Transverse colon (tissue), 4 donors: ENCODE measurements around the gene FFAR3. TPM values are rescaled to one million over a fixed set of nuclear protein-coding genes. Genes with fewer than 3 reads are reported as not detected.
"Not testable (repeated sequence)": the region's sequence is repeated elsewhere in the genome, so short reads cannot be mapped to it uniquely, and the experiment has no call there.

ENCODE experiments used
- DNase-seq: peaks from one replicate; pipeline ENCODE4 v3.0.0-alpha.2; 2019
- H3K27ac ChIP-seq, 4 donors: fragments of 200-600 bp; sonication (generic); 2 replicates each; pipeline ENCODE4 v1.5.1; 2016 to 2018; ENCODE audit warnings: inconsistent platforms in 4 of 4
- H3K27me3 ChIP-seq: fragments of 200-600 bp; sonication (generic); 2 replicates; pipeline ENCODE4 v1.5.1; 2017; ENCODE audit warnings: inconsistent platforms
- H3K36me3 ChIP-seq, 4 donors: fragments of 200-600 bp; sonication (generic); 2 replicates each; pipeline ENCODE4 v1.5.1; 2017 to 2019; ENCODE audit warnings: inconsistent platforms in 4 of 4
- H3K4me1 ChIP-seq, 4 donors: fragments of 200-600 bp; sonication (generic); 2 replicates each; pipeline ENCODE4 v1.5.1; 2017 to 2020; ENCODE audit warnings: inconsistent platforms in 4 of 4
- H3K4me3 ChIP-seq, 4 donors: fragments of 200-600 bp; sonication (generic); 1 replicate in 1 of 4; 2 replicates in 3 of 4; pipeline versions ENCODE4 v1.5.1 to v1.6.1; 2017 to 2019; ENCODE audit warnings: inconsistent platforms in 4 of 4
- H3K9me3 ChIP-seq, 2 donors: fragments of 200-600 bp; sonication (generic); 2 replicates each; pipeline ENCODE4 v1.5.1; 2017 to 2019; ENCODE audit warnings: inconsistent platforms in 2 of 2
- EP300 ChIP-seq: sonication (generic); formaldehyde crosslinking; IDR thresholded peaks from one replicate; pipeline ENCODE4 v1.6.1; 2017; ENCODE audit warnings: antibody characterized with exemption, low read depth
- POLR2A ChIP-seq: fragments of 450-650 bp; IDR thresholded peaks from one replicate; pipeline ENCODE4 v1.6.1; 2016; ENCODE audit warnings: antibody characterized with exemption, mild to moderate bottlenecking, moderate library complexity
- POLR2AphosphoS5 ChIP-seq, 3 donors: sonication (generic); formaldehyde crosslinking; IDR thresholded peaks; one replicate each; pipeline ENCODE4 v1.6.1; 2016; ENCODE audit warnings: antibody characterized with exemption in 3 of 3
- WGBS, 2 donors: methylation state at CpG; one replicate each; pipeline ENCODE4 v1.1.5; 2018; ENCODE audit warnings: low coverage in 1 of 2; 5-methylcytosine and 5-hydroxymethylcytosine counted together
- in situ Hi-C, 4 donors: fragments of 200-750 bp; cut with MboI; loops; one replicate each; pipeline versions ENCODE4 v1.15.0 to v1.15.1; 2017; ENCODE audit warnings: low sequenced_read_pairs in 3 of 4, low pct_ligation_motif_present in 1 of 4, low pct_unique_long_range_greater_than_20kb in 1 of 4
- intact Hi-C: fragments of 100-400 bp; cut with DNase I; formaldehyde crosslinking; loops from one replicate; pipeline ENCODE4 v1.15.1; 2023; ENCODE audit warnings: low total_unique reads
- total RNA-seq, 4 donors: library from RNA; depleted of rRNA; stranded (reverse); fragments of >200 nt; gene quantifications; one replicate each; pipeline ENCODE4 v1.1.0, GENCODE V29; 2016
- TF ChIP-seq, protein P1 (sequence below), 5 experiments: fragments of 200-600 bp in 3 of 5; fragments of 450-650 bp in 2 of 5; sonication (generic) in 3 of 5; IDR thresholded peaks; 1 replicate in 2 of 5; 2 replicates in 3 of 5; pipeline ENCODE4 v1.5.1; 2016 to 2017; ENCODE audit warnings: antibody characterized with exemption in 5 of 5, inconsistent platforms in 3 of 5, mild to moderate bottlenecking in 2 of 5, moderate library complexity in 1 of 5

FFAR3 gene
- total RNA-seq, 4 donors from 2014 or later = 0.27 TPM; not detected in 3

DNA sequence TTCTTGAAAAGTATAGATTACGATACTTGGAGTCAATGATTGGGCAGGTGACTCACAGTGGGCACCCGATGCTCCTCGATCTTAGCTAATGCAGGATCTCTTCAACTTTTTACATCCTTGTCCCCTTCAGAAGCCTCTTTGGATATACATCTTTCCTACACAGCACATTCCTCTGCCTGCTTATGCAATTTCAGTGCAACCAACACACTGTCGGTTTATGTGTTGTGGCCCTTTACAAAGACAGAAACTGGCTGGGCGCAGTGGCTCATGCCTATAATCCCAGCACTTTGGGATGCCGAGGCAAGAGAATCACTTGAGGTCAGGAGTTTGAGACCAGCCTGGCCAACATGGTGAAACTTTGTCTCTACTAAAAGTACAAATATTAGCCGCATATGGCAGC is 15.2 kb downstream of the FFAR3 start:
- 85 to 100% methylated on average over 1 to 7 of the region's 7 CpGs for WGBS, 2 donors
- no peak overlapping the region for H3K4me3 ChIP-seq
- no peak overlapping the region for H3K27ac ChIP-seq
- no peaks in the 10 kb centered on the region for H3K4me1 ChIP-seq
- TF ChIP-seq, protein P1, sequence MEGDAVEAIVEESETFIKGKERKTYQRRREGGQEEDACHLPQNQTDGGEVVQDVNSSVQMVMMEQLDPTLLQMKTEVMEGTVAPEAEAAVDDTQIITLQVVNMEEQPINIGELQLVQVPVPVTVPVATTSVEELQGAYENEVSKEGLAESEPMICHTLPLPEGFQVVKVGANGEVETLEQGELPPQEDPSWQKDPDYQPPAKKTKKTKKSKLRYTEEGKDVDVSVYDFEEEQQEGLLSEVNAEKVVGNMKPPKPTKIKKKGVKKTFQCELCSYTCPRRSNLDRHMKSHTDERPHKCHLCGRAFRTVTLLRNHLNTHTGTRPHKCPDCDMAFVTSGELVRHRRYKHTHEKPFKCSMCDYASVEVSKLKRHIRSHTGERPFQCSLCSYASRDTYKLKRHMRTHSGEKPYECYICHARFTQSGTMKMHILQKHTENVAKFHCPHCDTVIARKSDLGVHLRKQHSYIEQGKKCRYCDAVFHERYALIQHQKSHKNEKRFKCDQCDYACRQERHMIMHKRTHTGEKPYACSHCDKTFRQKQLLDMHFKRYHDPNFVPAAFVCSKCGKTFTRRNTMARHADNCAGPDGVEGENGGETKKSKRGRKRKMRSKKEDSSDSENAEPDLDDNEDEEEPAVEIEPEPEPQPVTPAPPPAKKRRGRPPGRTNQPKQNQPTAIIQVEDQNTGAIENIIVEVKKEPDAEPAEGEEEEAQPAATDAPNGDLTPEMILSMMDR (IDR thresholded peaks at IDR 0.05) = no peak
- TF ChIP-seq POLR2AphosphoS5 (IDR thresholded peaks at IDR 0.05) (no peak), POLR2A (no peak), EP300 (no peak)
- in situ Hi-C loops = loop anchor here in 1 of 4 donors (25.0 kb wide), 1 partner anchor 89 kb away; no protein-coding TSS in a partner anchor
- intact Hi-C loops = no loop called here
- no peaks in the 10 kb centered on the region for H3K9me3 ChIP-seq
- no peak for DNase-seq
- no peaks in the 10 kb centered on the region for H3K36me3 ChIP-seq
- H3K27me3 ChIP-seq = no peaks in the 10 kb centered on the region

DNA sequence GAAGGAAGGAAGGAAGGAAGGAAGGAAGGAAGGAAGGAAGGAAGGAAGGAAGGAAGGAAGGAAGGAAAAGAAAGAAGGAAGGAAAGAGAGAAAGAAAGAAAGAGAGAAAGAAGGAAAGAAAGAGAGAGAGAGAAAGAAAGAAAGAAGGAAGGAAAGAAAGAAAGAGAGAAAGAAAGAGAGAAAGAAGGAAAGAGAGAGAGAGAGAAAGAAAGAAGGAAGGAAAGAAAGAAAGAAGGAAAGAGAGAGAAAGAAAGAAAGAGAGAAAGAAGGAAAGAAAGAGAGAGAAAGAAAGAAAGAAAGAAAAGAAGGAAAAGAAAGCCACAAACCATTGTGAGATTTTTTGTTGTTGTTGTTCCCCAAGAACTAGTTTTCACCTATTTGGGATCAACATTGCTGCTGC is 15.8 kb downstream of the FFAR3 start:
- H3K4me1 ChIP-seq, H3K36me3 ChIP-seq, intact Hi-C loops, H3K27me3 ChIP-seq, DNase-seq, H3K27ac ChIP-seq, H3K4me3 ChIP-seq, H3K9me3 ChIP-seq: not testable (repeated sequence)
- in situ Hi-C loops = loop anchor here in 1 of 4 donors (25.0 kb wide), 1 partner anchor 88 kb away; no protein-coding TSS in a partner anchor

DNA sequence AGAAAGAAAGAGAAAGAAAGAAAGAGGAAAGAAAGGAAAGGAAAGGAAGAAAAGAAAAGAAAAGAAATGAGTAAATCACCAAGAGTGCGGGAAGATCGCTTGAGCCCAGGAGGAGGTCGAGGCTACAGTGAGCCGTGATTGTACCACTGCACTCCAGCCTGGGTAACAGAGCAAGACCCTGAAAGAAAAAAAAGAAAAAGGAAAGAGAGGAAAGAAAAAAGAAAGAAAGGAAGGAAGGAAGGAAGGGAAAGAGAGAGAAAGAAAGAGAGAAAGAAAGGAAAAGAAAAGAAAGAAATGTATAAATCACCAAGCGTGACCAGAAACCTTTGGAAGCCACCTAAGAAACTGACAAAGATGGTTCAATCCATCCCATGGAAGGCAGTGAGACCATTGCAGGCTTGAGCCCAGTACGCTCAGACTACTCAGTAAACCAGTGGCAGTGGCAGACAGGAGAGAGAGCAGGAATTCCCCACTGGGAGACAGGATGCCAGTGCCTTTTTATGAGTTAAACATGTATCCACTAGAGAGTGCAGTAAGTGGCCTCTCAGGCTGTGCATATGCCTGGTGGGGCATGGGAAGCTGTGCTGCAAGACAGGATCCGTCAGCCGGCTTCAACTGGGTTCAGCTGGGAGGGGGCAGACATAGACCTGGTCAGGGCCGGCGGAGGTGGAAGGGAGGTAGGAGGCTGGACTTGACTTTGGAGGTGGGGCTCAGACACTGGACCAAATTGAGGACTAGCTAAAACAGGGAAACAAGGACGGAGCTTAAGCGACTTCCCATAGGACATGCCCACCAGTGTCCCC is 17.4 kb downstream of the FFAR3 start:
- intact Hi-C loops (no loop called here), in situ Hi-C loops (no loop called here)
- peaks cover 0 to 8% (median 2%) of the 10 kb centered on the region in 4 donors for H3K4me1 ChIP-seq
- no peaks in the 10 kb centered on the region for H3K9me3 ChIP-seq
- H3K4me3 ChIP-seq = no peak overlapping the region
- WGBS, 2 donors = 90 to 92% methylated on average over 11 to 12 of the region's 12 CpGs
- no peaks in the 10 kb centered on the region for H3K27me3 ChIP-seq
- no peak for DNase-seq
- H3K36me3 ChIP-seq = no peaks in the 10 kb centered on the region
- no peak for TF ChIP-seq POLR2A
- TF ChIP-seq POLR2AphosphoS5 (IDR thresholded peaks at IDR 0.05) = no peak
- TF ChIP-seq EP300 = no peak
- TF ChIP-seq, protein P1 (IDR thresholded peaks at IDR 0.05) = no peak
- no peak overlapping the region for H3K27ac ChIP-seq

DNA sequence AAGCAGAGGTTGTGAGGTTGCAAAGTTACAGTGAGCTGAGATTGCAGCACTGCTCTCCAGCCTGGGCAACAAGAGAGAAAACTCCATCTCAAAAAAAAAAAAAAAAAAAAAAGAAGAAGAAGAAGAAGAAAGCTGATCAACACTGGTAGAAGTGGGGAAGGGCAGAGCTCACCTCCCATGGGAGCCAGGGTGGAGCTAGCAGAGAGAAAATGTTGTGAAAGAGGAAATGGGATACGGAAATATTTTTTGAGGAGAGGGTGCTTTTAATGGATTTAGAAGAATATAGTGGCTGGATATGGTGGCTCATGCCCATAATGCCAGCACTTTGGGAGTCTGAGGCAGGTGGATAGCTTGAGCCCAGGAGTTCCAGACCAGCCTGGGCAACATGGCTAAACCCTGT is 19.4 kb downstream of the FFAR3 start:
- TF ChIP-seq EP300 = no peak
- TF ChIP-seq, protein P1 (IDR thresholded peaks at IDR 0.05) = no peak
- TF ChIP-seq POLR2AphosphoS5 (IDR thresholded peaks at IDR 0.05) = no peak
- no peak for TF ChIP-seq POLR2A
- WGBS, 2 donors = 14 to 63% methylated on average over 1 of the region's 1 CpG
- Histone ChIP-seq H3K9me3 (no peaks in the 10 kb centered on the region), H3K36me3 (no peaks in the 10 kb centered on the region), H3K27me3 (no peaks in the 10 kb centered on the region), H3K4me1 (peaks cover 0 to 8% (median 2%) of the 10 kb centered on the region in 4 donors), H3K4me3 (no peak overlapping the region), H3K27ac (no peak overlapping the region)
- intact Hi-C loops = no loop called here
- no peak for DNase-seq
- in situ Hi-C loops = no loop called here
